NB4 (cell line): Measurements from ENCODE around the gene SMIM29.

Experiments used
- DNase-seq: peaks from one replicate; pipeline ENCODE4 v3.0.0; 2010; ENCODE audit warnings: low read depth
- H3K4me3 ChIP-seq: one replicate; pipeline ENCODE4 v1.5.1; 2011; ENCODE audit warnings: mild to moderate bottlenecking, low read depth, low read length, moderate library complexity
- MYC ChIP-seq: IDR thresholded peaks from 2 replicates; pipeline ENCODE4 v1.6.1; 2011; ENCODE audit warnings: low read depth, low read length
- POLR2A ChIP-seq: IDR thresholded peaks from 2 replicates; pipeline ENCODE4 v1.6.1; 2011; ENCODE audit warnings: mild to moderate bottlenecking; ENCODE audit not compliant: insufficient read length; ENCODE audit errors: extremely low read depth
- TF ChIP-seq, protein P1 (sequence below): IDR thresholded peaks from one replicate; pipeline ENCODE4 v1.5.1; 2012; ENCODE audit warnings: low read depth, low read length
- TF ChIP-seq, protein P2 (sequence below): IDR thresholded peaks from 2 replicates; pipeline ENCODE4 v1.6.1; 2011; ENCODE audit warnings: low read depth, low read length

The SMIM29 gene

DNA sequence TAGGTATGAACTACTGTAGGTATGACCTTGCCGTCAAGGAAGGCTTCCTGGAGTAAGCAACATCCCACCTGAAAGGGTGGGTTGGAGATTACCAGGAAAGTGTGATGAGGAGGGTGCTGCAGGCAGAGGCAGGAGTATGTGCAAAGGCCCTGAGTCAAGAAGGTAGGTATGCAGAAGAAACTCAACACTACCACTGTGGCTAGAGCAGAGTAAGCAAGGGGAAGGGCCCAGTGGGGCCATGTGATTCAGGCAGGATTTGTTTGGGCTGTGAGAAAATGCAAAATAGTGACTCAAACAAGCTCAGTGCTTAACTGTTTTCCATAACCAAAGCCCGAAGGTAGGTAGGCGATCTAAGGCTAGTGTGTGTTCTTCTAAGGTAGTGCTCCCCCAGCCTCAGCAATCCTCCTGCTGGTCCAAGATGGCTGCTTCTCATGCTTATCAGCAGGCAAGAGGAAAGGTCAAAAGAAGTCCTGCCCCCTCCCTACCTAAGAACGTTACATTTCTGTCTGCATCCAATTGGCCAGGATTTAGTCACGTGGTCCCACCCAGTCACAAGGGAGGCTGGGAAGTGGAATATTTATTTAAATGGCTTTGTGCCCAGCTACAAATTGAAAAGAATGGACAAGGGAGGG, 48.4 kb downstream of the SMIM29 start:
- DNase-seq: no peak

DNA sequence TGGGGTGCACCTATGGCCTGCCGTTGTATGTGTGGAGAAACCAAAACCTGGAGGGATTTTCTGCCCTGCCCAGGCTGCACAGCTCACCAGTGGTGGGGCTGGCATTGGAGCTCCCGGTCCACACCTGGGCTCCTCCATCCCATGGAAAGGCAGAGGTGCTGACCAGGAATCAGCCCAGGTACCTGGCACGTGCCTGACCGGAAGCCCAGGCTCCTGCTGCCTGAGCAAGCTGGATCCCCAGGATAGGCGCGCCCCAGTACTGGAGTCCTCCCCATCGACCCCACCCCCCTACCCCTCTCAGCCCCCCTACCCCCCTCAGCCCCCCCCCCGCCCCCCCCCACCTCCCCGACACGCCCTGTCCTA, 52.0 kb downstream of the SMIM29 start:
- H3K4me3 ChIP-seq: no peak overlapping the region
- DNase-seq: no peak
- TF ChIP-seq, protein P1, sequence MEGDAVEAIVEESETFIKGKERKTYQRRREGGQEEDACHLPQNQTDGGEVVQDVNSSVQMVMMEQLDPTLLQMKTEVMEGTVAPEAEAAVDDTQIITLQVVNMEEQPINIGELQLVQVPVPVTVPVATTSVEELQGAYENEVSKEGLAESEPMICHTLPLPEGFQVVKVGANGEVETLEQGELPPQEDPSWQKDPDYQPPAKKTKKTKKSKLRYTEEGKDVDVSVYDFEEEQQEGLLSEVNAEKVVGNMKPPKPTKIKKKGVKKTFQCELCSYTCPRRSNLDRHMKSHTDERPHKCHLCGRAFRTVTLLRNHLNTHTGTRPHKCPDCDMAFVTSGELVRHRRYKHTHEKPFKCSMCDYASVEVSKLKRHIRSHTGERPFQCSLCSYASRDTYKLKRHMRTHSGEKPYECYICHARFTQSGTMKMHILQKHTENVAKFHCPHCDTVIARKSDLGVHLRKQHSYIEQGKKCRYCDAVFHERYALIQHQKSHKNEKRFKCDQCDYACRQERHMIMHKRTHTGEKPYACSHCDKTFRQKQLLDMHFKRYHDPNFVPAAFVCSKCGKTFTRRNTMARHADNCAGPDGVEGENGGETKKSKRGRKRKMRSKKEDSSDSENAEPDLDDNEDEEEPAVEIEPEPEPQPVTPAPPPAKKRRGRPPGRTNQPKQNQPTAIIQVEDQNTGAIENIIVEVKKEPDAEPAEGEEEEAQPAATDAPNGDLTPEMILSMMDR: no peak
- TF ChIP-seq, protein P2, sequence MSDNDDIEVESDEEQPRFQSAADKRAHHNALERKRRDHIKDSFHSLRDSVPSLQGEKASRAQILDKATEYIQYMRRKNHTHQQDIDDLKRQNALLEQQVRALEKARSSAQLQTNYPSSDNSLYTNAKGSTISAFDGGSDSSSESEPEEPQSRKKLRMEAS: no peak
- TF ChIP-seq POLR2A: no peak
- TF ChIP-seq MYC: no peak

More for the DNA sequence above, 48.4 kb downstream of the SMIM29 start:
- TF ChIP-seq MYC (no peak), POLR2A (no peak)
- TF ChIP-seq, protein P1: no peak
- TF ChIP-seq, protein P2: no peak
- no peak overlapping the region for H3K4me3 ChIP-seq
